K562 (cell line): ENCODE data around the gene PCK2.

Experiments used
- ATF4 ChIP-seq: fragments of 450-650 bp; formaldehyde crosslinking; IDR thresholded peaks from 2 replicates; pipeline ENCODE4 v1.4.0; 2022; ENCODE audit warnings: mild to moderate bottlenecking, moderate library complexity
- BRF2 ChIP-seq: IDR thresholded peaks from 3 replicates; pipeline ENCODE4 v1.6.1; 2011; ENCODE audit warnings: borderline replicate concordance, mild to moderate bottlenecking; ENCODE audit not compliant: insufficient read length, insufficient read depth
- CC2D1A ChIP-seq: fragments of 450-650 bp; IDR thresholded peaks from 2 replicates; pipeline ENCODE4 v1.6.1; 2017; ENCODE audit warnings: mild to moderate bottlenecking
- CTCF ChIP-seq, 3 experiments: IDR thresholded peaks in 2 of 3; conservative IDR thresholded peaks in 1 of 3; 2 replicates each; pipeline ENCODE4 v1.5.1; 2011 to 2012; ENCODE audit warnings: low read length in 3 of 3, mild to moderate bottlenecking in 3 of 3, control low read depth in 2 of 3, improper control_type of control experiment in 1 of 3, inconsistent platforms in 1 of 3, low read depth in 1 of 3, mixed read lengths in 1 of 3, moderate library complexity in 1 of 3; ENCODE audit not compliant: insufficient read depth in 2 of 3
- FOXK1 ChIP-seq: sonication (generic); formaldehyde crosslinking; IDR thresholded peaks from 2 replicates; pipeline ENCODE4 v1.8.0; 2022; ENCODE audit warnings: missing genetic modification reagents, mild to moderate bottlenecking, borderline replicate concordance
- HDGF ChIP-seq: fragments of 450-650 bp; IDR thresholded peaks from 2 replicates; pipeline ENCODE4 v1.6.1; 2016
- MAZ ChIP-seq, 2 experiments: fragments of 450-650 bp in 1 of 2; sonication (generic) in 1 of 2; formaldehyde crosslinking; IDR thresholded peaks in 1 of 2; conservative IDR thresholded peaks in 1 of 2; 2 replicates each; pipeline versions ENCODE4 v1.4.0 to v1.5.0; 2020; ENCODE audit warnings: mild to moderate bottlenecking in 1 of 2, missing genetic modification reagents in 1 of 2
- POLR3A ChIP-seq: IDR thresholded peaks from 2 replicates; pipeline ENCODE4 v1.6.1; 2011; ENCODE audit warnings: borderline replicate concordance, mild to moderate bottlenecking, moderate library complexity; ENCODE audit not compliant: insufficient read length, insufficient read depth; ENCODE audit errors: extremely low read depth
- PTRF ChIP-seq: fragments of 450-650 bp; IDR thresholded peaks from 2 replicates; pipeline ENCODE4 v1.6.1; 2016; ENCODE audit warnings: mild to moderate bottlenecking, missing genetic modification characterization, missing compliant biosample characterization
- RAD21 ChIP-seq, 2 experiments: fragments of 250-450 bp in 1 of 2; fragments of 450-650 bp in 1 of 2; sonication (Bioruptor Pico) in 1 of 2; formaldehyde crosslinking in 1 of 2; IDR thresholded peaks in 1 of 2; conservative IDR thresholded peaks in 1 of 2; 2 replicates each; pipeline versions ENCODE4 v1.4.0 to v1.8.0; 2020 to 2022; ENCODE audit warnings: mild to moderate bottlenecking in 2 of 2, moderate library complexity in 1 of 2
- SREBF1 ChIP-seq: fragments of 150-350 bp; IDR thresholded peaks from 2 replicates; pipeline ENCODE4 v1.6.1; 2014; ENCODE audit warnings: antibody characterized with exemption, low read depth, low read length, borderline replicate concordance

GRCh38 chr14:24052656-24053547 is 41.2 kb upstream of the PCK2 start:
- no peak for TF ChIP-seq CTCF (IDR thresholded peaks at IDR 0.05 in 2 of 3, conservative IDR thresholded peaks at IDR 0.05 in 1 of 3; ENCODE audit: insufficient read depth in 2 of 3, low read depth in 1 of 3, low read length in 3 of 3)
- TF ChIP-seq PTRF (tag), result no peak
- no peak for TF ChIP-seq BRF2
- TF ChIP-seq CC2D1A, result no peak
- TF ChIP-seq FOXK1 (CRISPR knock-in tag), result no peak
- TF ChIP-seq POLR3A, result no peak
- TF ChIP-seq ATF4, result no peak
- no peak for TF ChIP-seq SREBF1
- no peak for TF ChIP-seq RAD21 (CRISPR knock-in tag; conservative IDR thresholded peaks at IDR 0.05 in 1 of 2, IDR thresholded peaks at IDR 0.05 in 1 of 2)
- no peak for TF ChIP-seq HDGF
- no peak for TF ChIP-seq MAZ (CRISPR knock-in tag; conservative IDR thresholded peaks at IDR 0.05 in 1 of 2, IDR thresholded peaks at IDR 0.05 in 1 of 2)
